ENCODE data around the gene R3HDML.

DNA sequence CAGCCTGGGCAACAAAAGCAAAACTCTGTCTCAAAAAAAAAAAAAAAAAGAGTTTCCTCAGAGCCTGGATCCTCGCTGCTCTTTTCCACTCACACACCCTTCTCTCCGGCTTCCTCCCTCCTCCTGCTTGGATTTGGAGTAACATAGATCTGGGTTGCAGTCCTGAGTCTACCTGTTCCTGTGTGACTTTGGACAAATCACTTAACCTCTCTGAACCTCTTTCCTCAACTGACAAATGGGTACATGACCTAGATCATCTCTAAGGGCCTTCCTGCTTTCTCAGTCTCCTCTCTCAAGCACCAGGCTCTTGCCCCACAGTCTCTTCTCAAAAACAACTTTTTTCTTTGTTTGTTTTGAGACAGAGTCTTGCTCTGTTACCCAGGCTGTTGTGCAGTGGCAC is 5.6 kb upstream of the R3HDML start:
- TF ChIP-seq EZH2 (IDR thresholded peaks at IDR 0.05; ENCODE audit: low read length), result no peak
- TF ChIP-seq, protein P1, sequence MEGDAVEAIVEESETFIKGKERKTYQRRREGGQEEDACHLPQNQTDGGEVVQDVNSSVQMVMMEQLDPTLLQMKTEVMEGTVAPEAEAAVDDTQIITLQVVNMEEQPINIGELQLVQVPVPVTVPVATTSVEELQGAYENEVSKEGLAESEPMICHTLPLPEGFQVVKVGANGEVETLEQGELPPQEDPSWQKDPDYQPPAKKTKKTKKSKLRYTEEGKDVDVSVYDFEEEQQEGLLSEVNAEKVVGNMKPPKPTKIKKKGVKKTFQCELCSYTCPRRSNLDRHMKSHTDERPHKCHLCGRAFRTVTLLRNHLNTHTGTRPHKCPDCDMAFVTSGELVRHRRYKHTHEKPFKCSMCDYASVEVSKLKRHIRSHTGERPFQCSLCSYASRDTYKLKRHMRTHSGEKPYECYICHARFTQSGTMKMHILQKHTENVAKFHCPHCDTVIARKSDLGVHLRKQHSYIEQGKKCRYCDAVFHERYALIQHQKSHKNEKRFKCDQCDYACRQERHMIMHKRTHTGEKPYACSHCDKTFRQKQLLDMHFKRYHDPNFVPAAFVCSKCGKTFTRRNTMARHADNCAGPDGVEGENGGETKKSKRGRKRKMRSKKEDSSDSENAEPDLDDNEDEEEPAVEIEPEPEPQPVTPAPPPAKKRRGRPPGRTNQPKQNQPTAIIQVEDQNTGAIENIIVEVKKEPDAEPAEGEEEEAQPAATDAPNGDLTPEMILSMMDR (optimal IDR thresholded peaks at IDR 0.05 in 1 of 3, IDR thresholded peaks at IDR 0.05 in 1 of 3, conservative IDR thresholded peaks at IDR 0.05 in 1 of 3; ENCODE audit: extremely low read depth in 1 of 3, insufficient read depth in 2 of 3, low read length in 3 of 3), result no peak
